ENCODE data around the gene TFDP2.

The TFDP2 gene

DNA sequence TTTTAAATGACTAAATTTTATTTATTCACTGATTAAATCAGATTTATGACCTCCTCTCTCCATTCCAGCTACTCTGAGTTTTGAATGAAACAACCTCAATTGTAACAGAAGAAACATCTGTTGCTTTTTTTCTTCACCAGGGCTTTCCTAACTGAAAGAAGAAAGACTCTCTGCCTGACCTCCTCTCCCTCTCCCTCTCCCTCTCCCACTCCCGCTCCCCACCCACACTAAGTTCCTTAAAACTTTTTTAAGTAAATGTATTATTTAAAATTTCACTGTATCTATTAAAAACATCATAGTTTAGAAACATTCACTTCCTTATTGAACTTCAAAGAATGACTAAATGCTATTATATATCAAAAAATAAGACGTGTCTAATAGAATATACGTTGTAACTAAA, 122.0 kb downstream of the TFDP2 start:
- H2BK5ac ChIP-seq (ENCODE audit: low read length): no peak overlapping the region
- no peak overlapping the region for H3K4ac ChIP-seq (ENCODE audit: low read length)
- H2BK15ac ChIP-seq (ENCODE audit: low read length): no peak overlapping the region
- no peak overlapping the region for H2AFZ ChIP-seq (ENCODE audit: low read length)
- H3K4me2 ChIP-seq (ENCODE audit: insufficient read depth, low read length, poor library complexity, severe bottlenecking): no peak overlapping the region
- no peak overlapping the region for H2BK120ac ChIP-seq (ENCODE audit: low read depth, low read length)
- peaks cover 0 to 20% of the 10 kb centered on the region in 2 donors for H3K36me3 ChIP-seq (replicated peaks in 1 of 2; ENCODE audit: control insufficient read depth in 2 of 2, insufficient read depth in 2 of 2, low read length in 2 of 2)
- no peaks in the 10 kb centered on the region for H3K79me1 ChIP-seq (ENCODE audit: low read depth, low read length)
- no peak overlapping the region for H3K18ac ChIP-seq (ENCODE audit: low read length)
- peak overlapping the region in 1 of 2 donors; percentile 55 for H3K4me3 ChIP-seq (ENCODE audit: low read length in 2 of 2)
- no peak overlapping the region for H3K23ac ChIP-seq (ENCODE audit: low read depth, low read length, poor library complexity)
- no peak overlapping the region for H2BK12ac ChIP-seq (ENCODE audit: low read length)
- no peak overlapping the region for H2AK5ac ChIP-seq (ENCODE audit: low read depth, low read length)
- WGBS, 2 donors (ENCODE audit: extremely low coverage in 2 of 2, insufficient read length in 2 of 2, insufficient replicate concordance in 1 of 2): no CpG with 5 or more reads among the region's 3 CpGs
- DNase-seq (ENCODE audit: low spot score): no peak
- H3K9ac ChIP-seq (ENCODE audit: low read depth, low read length, poor library complexity): no peak overlapping the region
- H3K27me3 ChIP-seq (ENCODE audit: control insufficient read depth in 3 of 3, insufficient read depth in 3 of 3, low read depth in 1 of 3, low read length in 3 of 3): no peaks in the 10 kb centered on the region
- no peak overlapping the region for H4K91ac ChIP-seq (ENCODE audit: low read depth, low read length, poor library complexity)
- no peak overlapping the region for H3K14ac ChIP-seq (ENCODE audit: low read length)
- H3K9me3 ChIP-seq (replicated peaks in 1 of 2; ENCODE audit: control insufficient read depth in 2 of 2, insufficient read depth in 1 of 2, low read depth in 1 of 2, low read length in 2 of 2): peaks cover 0 to 6% of the 10 kb centered on the region in 2 donors
- no peak overlapping the region for H4K8ac ChIP-seq (ENCODE audit: low read depth, low read length)
- peaks cover 0 to 2% of the 10 kb centered on the region in 2 donors for H3K4me1 ChIP-seq (ENCODE audit: control insufficient read depth in 2 of 2, insufficient read depth in 1 of 2, low read depth in 1 of 2, low read length in 2 of 2)
- no peak overlapping the region for H3K27ac ChIP-seq (replicated peaks; ENCODE audit: low read length)

- H2BK12ac ChIP-seq (ENCODE audit: low read length): no peak overlapping the region
- H4K8ac ChIP-seq (ENCODE audit: low read depth, low read length): no peak overlapping the region
- peaks cover 2% of the 10 kb centered on the region in 2 donors for H3K4me1 ChIP-seq (ENCODE audit: control insufficient read depth in 2 of 2, insufficient read depth in 1 of 2, low read depth in 1 of 2, low read length in 2 of 2)
- peaks cover 0 to 6% of the 10 kb centered on the region in 2 donors for H3K9me3 ChIP-seq (replicated peaks in 1 of 2; ENCODE audit: control insufficient read depth in 2 of 2, insufficient read depth in 1 of 2, low read depth in 1 of 2, low read length in 2 of 2)
- H3K4ac ChIP-seq (ENCODE audit: low read length): no peak overlapping the region
- no peak overlapping the region for H2BK15ac ChIP-seq (ENCODE audit: low read length)
- no peak overlapping the region for H3K23ac ChIP-seq (ENCODE audit: low read depth, low read length, poor library complexity)
- no peak overlapping the region for H3K9ac ChIP-seq (ENCODE audit: low read depth, low read length, poor library complexity)
- no peak overlapping the region for H4K91ac ChIP-seq (ENCODE audit: low read depth, low read length, poor library complexity)
- no peak overlapping the region for H2AK5ac ChIP-seq (ENCODE audit: low read depth, low read length)
- H3K36me3 ChIP-seq (replicated peaks in 1 of 2; ENCODE audit: control insufficient read depth in 2 of 2, insufficient read depth in 2 of 2, low read length in 2 of 2): peaks cover 0 to 21% of the 10 kb centered on the region in 2 donors
- DNase-seq (ENCODE audit: low spot score): no peak
- H3K18ac ChIP-seq (ENCODE audit: low read length): no peak overlapping the region
- H3K14ac ChIP-seq (ENCODE audit: low read length): no peak overlapping the region
- H2BK120ac ChIP-seq (ENCODE audit: low read depth, low read length): no peak overlapping the region
- H3K4me3 ChIP-seq (ENCODE audit: low read length in 2 of 2): peak overlapping the region in 1 of 2 donors; percentile 55
- H3K79me1 ChIP-seq (ENCODE audit: low read depth, low read length): no peaks in the 10 kb centered on the region
- no peaks in the 10 kb centered on the region for H3K27me3 ChIP-seq (ENCODE audit: control insufficient read depth in 3 of 3, insufficient read depth in 3 of 3, low read depth in 1 of 3, low read length in 3 of 3)
- no peak overlapping the region for H3K27ac ChIP-seq (replicated peaks; ENCODE audit: low read length)
- no peak overlapping the region for H2BK5ac ChIP-seq (ENCODE audit: low read length)
- H3K4me2 ChIP-seq (ENCODE audit: insufficient read depth, low read length, poor library complexity, severe bottlenecking): peak overlapping the region; percentile 11
- H2AFZ ChIP-seq (ENCODE audit: low read length): no peak overlapping the region
- WGBS, 2 donors (ENCODE audit: extremely low coverage in 2 of 2, insufficient read length in 2 of 2, insufficient replicate concordance in 1 of 2): no CpG with 5 or more reads among the region's 2 CpGs
Measured at GRCh38 chr3:142026333-142026732, 123.0 kb downstream of the TFDP2 start.

DNA sequence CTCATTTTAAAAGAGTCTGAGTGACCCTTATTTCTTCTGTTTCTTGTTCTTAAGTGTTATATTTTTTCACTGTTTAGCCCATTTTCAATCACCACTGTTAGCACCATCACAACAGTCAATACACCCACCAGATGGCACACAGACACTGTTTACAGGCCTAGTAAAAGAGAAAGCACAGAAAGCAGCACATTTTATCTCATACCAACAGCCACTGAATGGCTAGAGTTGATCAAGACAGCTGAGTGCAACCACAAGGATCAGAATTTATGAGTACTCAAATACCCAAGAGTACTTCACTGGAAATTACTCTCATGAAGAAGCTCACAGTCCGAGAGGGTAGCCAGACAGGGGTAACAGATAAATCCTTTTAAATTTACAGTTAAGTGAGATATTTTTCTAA, 127.0 kb downstream of the TFDP2 start:
- no peak overlapping the region for H3K27ac ChIP-seq (replicated peaks; ENCODE audit: low read length)
- DNase-seq (ENCODE audit: low spot score): no peak
- no peak overlapping the region for H3K23ac ChIP-seq (ENCODE audit: low read depth, low read length, poor library complexity)
- peaks cover 0 to 50% of the 10 kb centered on the region in 2 donors for H3K36me3 ChIP-seq (replicated peaks in 1 of 2; ENCODE audit: control insufficient read depth in 2 of 2, insufficient read depth in 2 of 2, low read length in 2 of 2)
- no peak overlapping the region for H2AK5ac ChIP-seq (ENCODE audit: low read depth, low read length)
- H3K79me1 ChIP-seq (ENCODE audit: low read depth, low read length): peaks cover 2% of the 10 kb centered on the region
- H4K91ac ChIP-seq (ENCODE audit: low read depth, low read length, poor library complexity): no peak overlapping the region
- no peak overlapping the region for H3K9ac ChIP-seq (ENCODE audit: low read depth, low read length, poor library complexity)
- no peak overlapping the region for H3K4ac ChIP-seq (ENCODE audit: low read length)
- no peaks in the 10 kb centered on the region for H3K27me3 ChIP-seq (ENCODE audit: control insufficient read depth in 3 of 3, insufficient read depth in 3 of 3, low read depth in 1 of 3, low read length in 3 of 3)
- no peak overlapping the region for H4K8ac ChIP-seq (ENCODE audit: low read depth, low read length)
- H3K4me2 ChIP-seq (ENCODE audit: insufficient read depth, low read length, poor library complexity, severe bottlenecking): no peak overlapping the region
- no CpG with 5 or more reads among the region's 1 CpG for WGBS, 2 donors (ENCODE audit: extremely low coverage in 2 of 2, insufficient read length in 2 of 2, insufficient replicate concordance in 1 of 2)
- no peak overlapping the region for H3K4me3 ChIP-seq (ENCODE audit: low read length in 2 of 2)
- H2BK15ac ChIP-seq (ENCODE audit: low read length): no peak overlapping the region
- no peak overlapping the region for H3K18ac ChIP-seq (ENCODE audit: low read length)
- H2AFZ ChIP-seq (ENCODE audit: low read length): no peak overlapping the region
- peaks cover 0 to 4% of the 10 kb centered on the region in 2 donors for H3K4me1 ChIP-seq (ENCODE audit: control insufficient read depth in 2 of 2, insufficient read depth in 1 of 2, low read depth in 1 of 2, low read length in 2 of 2)
- H3K14ac ChIP-seq (ENCODE audit: low read length): no peak overlapping the region
- H2BK120ac ChIP-seq (ENCODE audit: low read depth, low read length): no peak overlapping the region
- peaks cover 0 to 6% of the 10 kb centered on the region in 2 donors for H3K9me3 ChIP-seq (replicated peaks in 1 of 2; ENCODE audit: control insufficient read depth in 2 of 2, insufficient read depth in 1 of 2, low read depth in 1 of 2, low read length in 2 of 2)
- no peak overlapping the region for H2BK5ac ChIP-seq (ENCODE audit: low read length)
- no peak overlapping the region for H2BK12ac ChIP-seq (ENCODE audit: low read length)

DNA sequence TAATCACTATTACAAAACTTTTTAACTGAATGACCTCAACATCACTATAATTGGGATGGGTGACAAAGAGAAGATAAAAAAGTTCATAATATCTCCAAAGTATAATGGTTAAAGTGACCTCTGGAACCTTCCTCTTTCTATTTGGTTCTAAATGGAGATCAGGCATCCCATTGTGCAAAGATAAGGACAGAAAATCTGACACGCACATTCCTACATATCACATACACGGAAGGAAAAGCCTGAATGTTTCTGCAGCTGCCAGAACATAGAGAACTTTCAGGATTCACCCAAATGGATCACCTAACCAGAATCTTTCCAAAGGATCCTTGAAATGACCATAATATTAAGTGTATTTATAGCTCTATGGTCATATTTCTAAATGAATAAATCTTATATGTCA, 128.2 kb downstream of the TFDP2 start:
- Histone ChIP-seq H3K36me3 (replicated peaks in 1 of 2; ENCODE audit: control insufficient read depth in 2 of 2, insufficient read depth in 2 of 2, low read length in 2 of 2) (peaks cover 0 to 59% of the 10 kb centered on the region in 2 donors), H3K9me3 (replicated peaks in 1 of 2; ENCODE audit: control insufficient read depth in 2 of 2, insufficient read depth in 1 of 2, low read depth in 1 of 2, low read length in 2 of 2) (peaks cover 0 to 6% of the 10 kb centered on the region in 2 donors), H3K23ac (ENCODE audit: low read depth, low read length, poor library complexity) (no peak overlapping the region), H3K9ac (ENCODE audit: low read depth, low read length, poor library complexity) (no peak overlapping the region), H3K14ac (ENCODE audit: low read length) (no peak overlapping the region), H2AFZ (ENCODE audit: low read length) (no peak overlapping the region), H3K4me1 (ENCODE audit: control insufficient read depth in 2 of 2, insufficient read depth in 1 of 2, low read depth in 1 of 2, low read length in 2 of 2) (peaks cover 0 to 4% of the 10 kb centered on the region in 2 donors), H4K91ac (ENCODE audit: low read depth, low read length, poor library complexity) (no peak overlapping the region), H2BK15ac (ENCODE audit: low read length) (no peak overlapping the region), H2AK5ac (ENCODE audit: low read depth, low read length) (no peak overlapping the region), H2BK5ac (ENCODE audit: low read length) (no peak overlapping the region), H3K4me2 (ENCODE audit: insufficient read depth, low read length, poor library complexity, severe bottlenecking) (no peak overlapping the region), H4K8ac (ENCODE audit: low read depth, low read length) (no peak overlapping the region), H3K18ac (ENCODE audit: low read length) (no peak overlapping the region), H2BK12ac (ENCODE audit: low read length) (no peak overlapping the region), H3K27me3 (ENCODE audit: control insufficient read depth in 3 of 3, insufficient read depth in 3 of 3, low read depth in 1 of 3, low read length in 3 of 3) (no peaks in the 10 kb centered on the region), H2BK120ac (ENCODE audit: low read depth, low read length) (no peak overlapping the region), H3K4me3 (ENCODE audit: low read length in 2 of 2) (no peak overlapping the region), H3K79me1 (ENCODE audit: low read depth, low read length) (peaks cover 2% of the 10 kb centered on the region), H3K27ac (replicated peaks; ENCODE audit: low read length) (no peak overlapping the region), H3K4ac (ENCODE audit: low read length) (no peak overlapping the region)
- no peak for DNase-seq (ENCODE audit: low spot score)
- no CpG with 5 or more reads among the region's 2 CpGs for WGBS, 2 donors (ENCODE audit: extremely low coverage in 2 of 2, insufficient read length in 2 of 2, insufficient replicate concordance in 1 of 2)
